ENCODE data around the gene RABGAP1.

Gene RABGAP1

GRCh38 chr9:123008909-123009308 is 68.1 kb downstream of the RABGAP1 start:
- no peak for DNase-seq (ENCODE audit: low spot score)

DNA sequence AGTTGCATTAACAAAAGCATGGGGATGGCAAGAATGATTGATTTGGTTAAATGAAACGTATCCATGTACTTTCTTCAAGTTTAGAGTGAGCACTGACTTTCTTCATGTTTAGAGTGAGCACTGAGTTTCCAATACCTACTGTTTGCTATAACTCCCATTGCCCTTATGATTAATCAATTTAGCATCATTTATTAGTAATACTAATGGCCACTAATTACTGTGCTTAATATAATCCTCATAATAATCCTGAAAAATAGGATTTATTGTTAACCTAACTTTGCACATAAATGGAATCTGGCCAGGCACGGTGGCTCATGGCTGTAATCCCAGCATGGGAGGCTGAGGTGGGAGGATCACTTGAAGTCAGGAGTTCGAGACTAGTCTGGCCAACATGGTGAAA is 70.6 kb downstream of the RABGAP1 start:
- no peak for DNase-seq (ENCODE audit: low spot score)

DNA sequence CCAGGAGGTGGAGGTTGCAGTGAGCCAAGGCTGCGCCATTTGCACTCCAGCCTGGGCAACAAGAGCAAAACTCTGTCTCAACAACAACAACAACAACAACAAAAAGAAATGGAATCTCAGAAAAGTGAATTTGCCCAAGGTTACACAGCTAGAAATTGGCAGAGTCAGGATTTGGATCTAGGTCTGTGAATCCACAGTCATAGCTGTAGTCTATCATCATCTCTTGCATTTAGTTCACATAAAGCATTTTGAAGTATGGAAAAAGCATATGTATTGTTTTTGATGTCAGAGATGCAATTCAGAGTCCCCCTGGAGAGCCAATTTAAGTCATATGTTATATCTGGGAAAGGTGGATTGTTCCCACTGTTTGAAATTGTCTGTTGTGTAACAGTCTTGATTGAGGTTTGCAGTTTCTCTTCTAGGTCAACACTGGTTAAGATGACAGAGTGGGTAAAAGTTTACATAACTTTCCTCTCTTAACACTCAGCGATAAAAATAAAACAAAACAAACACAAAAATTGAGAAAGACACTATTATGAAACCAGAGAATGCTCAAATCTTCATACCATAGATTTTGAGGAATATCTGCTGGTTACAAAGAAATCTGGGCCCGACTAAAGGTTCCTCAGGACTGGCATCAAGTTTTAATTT is 71.2 kb downstream of the RABGAP1 start:
- DNase-seq (ENCODE audit: low spot score) = no peak

- no peak for DNase-seq (ENCODE audit: low spot score)
Measured at GRCh38 chr9:123016631-123017030, 75.8 kb downstream of the RABGAP1 start.

DNA sequence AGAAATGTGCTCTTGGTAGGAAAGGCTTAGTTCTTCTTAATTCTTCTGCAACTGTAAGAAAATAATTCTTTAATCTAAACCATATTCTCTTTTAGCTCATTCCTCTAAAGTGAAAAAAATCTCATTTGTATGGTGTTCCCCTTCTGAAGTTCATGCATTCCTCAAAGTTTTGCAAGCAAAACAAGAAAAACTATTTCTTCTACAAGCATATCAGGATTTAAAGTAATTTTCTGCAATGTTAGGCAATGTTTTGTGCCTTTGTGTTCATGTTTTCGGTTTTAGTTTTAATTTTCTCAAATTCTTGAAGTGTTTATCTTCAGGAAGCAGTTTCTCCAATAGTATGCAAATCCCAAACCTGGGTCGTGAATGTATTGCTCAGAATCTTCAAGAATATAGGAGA is 80.0 kb downstream of the RABGAP1 start:
- DNase-seq (ENCODE audit: low spot score) = no peak

- DNase-seq (ENCODE audit: low spot score) = no peak
Measured at GRCh38 chr9:123026425-123026824, 85.6 kb downstream of the RABGAP1 start.

- DNase-seq (ENCODE audit: low spot score) = no peak
Measured at GRCh38 chr9:123027517-123027916, 86.7 kb downstream of the RABGAP1 start.

DNA sequence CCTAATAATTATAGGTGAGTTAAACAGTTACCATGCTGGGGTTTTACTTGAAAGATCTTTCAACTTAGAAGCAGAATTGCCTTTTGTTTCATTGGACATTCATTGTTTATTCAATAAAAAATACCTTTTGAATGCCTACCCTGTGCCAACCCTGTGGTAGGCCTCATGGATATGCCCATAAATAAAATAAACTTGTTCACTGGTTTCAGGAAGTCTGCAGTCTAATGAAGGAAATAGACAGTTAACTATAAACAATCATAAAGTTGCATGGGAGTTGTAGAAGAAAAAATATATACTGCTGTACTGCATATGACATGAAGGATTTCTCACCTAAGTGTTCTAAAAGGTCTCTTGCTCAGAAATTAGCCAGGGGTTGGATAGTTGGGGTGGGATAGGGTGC is 87.3 kb downstream of the RABGAP1 start:
- no peak for DNase-seq (ENCODE audit: low spot score)

- DNase-seq (ENCODE audit: low spot score) = no peak
Measured at GRCh38 chr9:123028973-123029372, 88.2 kb downstream of the RABGAP1 start.

- no peak for DNase-seq (ENCODE audit: low spot score)
Measured at GRCh38 chr9:123031963-123032362, 91.1 kb downstream of the RABGAP1 start.

DNA sequence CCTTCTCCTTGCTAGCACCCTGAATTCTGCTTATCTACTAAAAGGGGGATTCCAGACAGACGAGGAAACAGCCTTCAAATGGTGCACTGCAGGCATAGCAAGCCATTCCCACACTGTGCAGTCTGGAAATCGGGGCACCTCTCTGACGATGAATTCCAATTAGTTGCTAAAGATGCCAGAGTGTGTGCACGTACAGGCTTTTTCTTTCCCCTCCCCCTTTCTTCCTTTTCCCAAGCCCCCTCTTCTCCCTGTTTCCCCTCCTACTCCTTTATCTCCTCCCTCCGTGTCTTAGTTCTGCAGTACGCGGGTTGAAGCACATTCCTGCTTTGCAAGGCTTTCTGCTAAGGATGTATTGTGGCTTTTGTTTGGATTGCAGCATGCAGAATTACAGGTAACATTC is 92.5 kb downstream of the RABGAP1 start, which contains the start of gene GPR21:
GPR21 (plus strand) TSS at position 316 of the 400 bp plus-strand sequence. CDS start 900 bp downstream, outside the sequence.
- no peak for DNase-seq (ENCODE audit: low spot score)

DNA sequence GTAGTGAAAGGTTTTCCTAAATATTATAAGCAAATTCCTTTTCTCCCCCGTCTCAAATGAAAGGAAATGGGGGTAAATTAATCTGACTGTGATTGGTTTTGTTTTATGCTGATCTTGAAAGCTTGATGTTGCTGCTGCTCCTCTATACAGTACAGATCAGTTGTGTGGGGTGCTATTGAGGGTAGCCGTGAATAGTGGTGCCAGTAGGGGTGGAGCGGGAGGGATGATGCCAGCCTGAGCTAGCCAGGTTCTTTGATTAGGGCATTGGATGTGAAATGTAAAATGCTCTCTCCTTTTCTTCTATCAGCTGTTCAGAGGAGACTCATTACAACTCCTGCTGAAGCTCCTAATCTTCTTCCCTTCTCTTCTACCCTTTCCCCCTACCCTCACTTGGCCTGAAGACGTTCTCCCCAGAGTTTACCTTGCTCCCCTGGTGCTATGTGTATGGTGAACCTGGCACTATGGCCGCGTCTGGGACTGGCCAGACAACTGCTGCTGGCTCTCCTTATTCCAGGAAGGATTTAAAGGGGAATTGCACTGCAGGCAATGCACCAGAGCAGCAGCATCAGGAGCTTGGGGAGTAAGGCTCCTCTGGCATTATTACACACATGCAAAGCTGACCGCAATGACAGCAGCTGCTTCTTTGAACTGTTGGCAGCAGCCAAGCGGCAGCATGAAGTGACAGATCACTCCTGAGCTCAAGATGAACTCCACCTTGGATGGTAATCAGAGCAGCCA is 93.2 kb downstream of the RABGAP1 start:
- DNase-seq (ENCODE audit: low spot score) = no peak

DNA sequence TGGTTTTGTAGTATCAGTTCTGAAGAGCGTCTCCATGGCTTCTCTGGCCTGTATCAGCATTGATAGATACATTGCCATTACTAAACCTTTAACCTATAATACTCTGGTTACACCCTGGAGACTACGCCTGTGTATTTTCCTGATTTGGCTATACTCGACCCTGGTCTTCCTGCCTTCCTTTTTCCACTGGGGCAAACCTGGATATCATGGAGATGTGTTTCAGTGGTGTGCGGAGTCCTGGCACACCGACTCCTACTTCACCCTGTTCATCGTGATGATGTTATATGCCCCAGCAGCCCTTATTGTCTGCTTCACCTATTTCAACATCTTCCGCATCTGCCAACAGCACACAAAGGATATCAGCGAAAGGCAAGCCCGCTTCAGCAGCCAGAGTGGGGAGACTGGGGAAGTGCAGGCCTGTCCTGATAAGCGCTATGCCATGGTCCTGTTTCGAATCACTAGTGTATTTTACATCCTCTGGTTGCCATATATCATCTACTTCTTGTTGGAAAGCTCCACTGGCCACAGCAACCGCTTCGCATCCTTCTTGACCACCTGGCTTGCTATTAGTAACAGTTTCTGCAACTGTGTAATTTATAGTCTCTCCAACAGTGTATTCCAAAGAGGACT is 94.2 kb downstream of the RABGAP1 start:
- DNase-seq (ENCODE audit: low spot score) = no peak

GRCh38 chr9:123035791-123036190 is 95.0 kb downstream of the RABGAP1 start:
- no peak for DNase-seq (ENCODE audit: low spot score)

- DNase-seq (ENCODE audit: low spot score) = no peak
Measured at GRCh38 chr9:123036893-123037545, 96.2 kb downstream of the RABGAP1 start.

- DNase-seq (ENCODE audit: low spot score) = no peak
Measured at GRCh38 chr9:123039617-123040219, 98.9 kb downstream of the RABGAP1 start.

DNA sequence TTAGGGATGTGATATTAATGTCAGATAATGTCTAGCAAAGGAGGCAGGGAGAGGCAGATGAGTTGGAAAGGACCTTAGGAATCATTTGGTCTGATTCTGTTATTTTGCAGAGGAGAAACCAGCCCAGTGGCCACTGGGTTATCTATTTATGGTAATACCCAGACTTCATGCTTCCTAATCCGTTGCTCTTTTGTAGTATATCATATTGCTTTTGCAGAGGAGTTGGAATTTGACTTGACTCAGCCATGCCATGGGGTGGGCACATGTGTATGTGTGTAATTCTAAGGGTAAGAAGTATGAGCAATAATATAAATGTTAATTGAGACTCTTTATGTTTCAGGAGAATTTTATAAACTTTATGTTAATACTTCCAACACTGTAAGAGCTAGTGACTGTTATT is 100.0 kb downstream of the RABGAP1 start:
- no peak for DNase-seq (ENCODE audit: low spot score)

- no peak for DNase-seq (ENCODE audit: low spot score)
Measured at GRCh38 chr9:123041489-123041888, 100.7 kb downstream of the RABGAP1 start.

- no peak for DNase-seq (ENCODE audit: low spot score)
Measured at GRCh38 chr9:123043081-123043939, 102.5 kb downstream of the RABGAP1 start.

- DNase-seq (ENCODE audit: low spot score) = no peak
Measured at GRCh38 chr9:123044586-123044985, 103.8 kb downstream of the RABGAP1 start.
